Esophagus muscularis mucosa (tissue), 4 donors: ENCODE data around the gene ZNF490. TPM values are rescaled to one million over a fixed set of nuclear protein-coding genes. Genes with fewer than 3 reads are reported as not detected.
"Not testable (repeated sequence)": the region's sequence is repeated elsewhere in the genome, so short reads cannot be mapped to it uniquely, and the experiment has no call there.

Experiments
- DNase-seq: peaks from one replicate; pipeline ENCODE4 v3.0.0-alpha.2; 2017; ENCODE audit errors: extremely low spot score
- H3K27ac ChIP-seq, 4 donors: fragments of 200-600 bp; sonication (generic); replicated peaks in 1 of 4; 1 replicate in 3 of 4; 2 replicates in 1 of 4; pipeline ENCODE4 v1.5.1; 2016 to 2019; ENCODE audit warnings: mild to moderate bottlenecking in 1 of 4
- H3K27me3 ChIP-seq, 4 donors: fragments of 200-600 bp; sonication (generic); one replicate each; pipeline versions ENCODE4 v1.5.1 to v1.6.0; 2016 to 2019
- H3K36me3 ChIP-seq, 4 donors: fragments of 200-600 bp; sonication (generic); one replicate each; pipeline ENCODE4 v1.5.1; 2016 to 2019
- H3K4me1 ChIP-seq, 4 donors: fragments of 200-600 bp; sonication (generic); one replicate each; pipeline ENCODE4 v1.5.1; 2016 to 2019
- H3K4me3 ChIP-seq, 4 donors: fragments of 200-600 bp; sonication (generic); 1 replicate in 2 of 4; 2 replicates in 2 of 4; pipeline ENCODE4 v1.5.1; 2016 to 2019; ENCODE audit warnings: mild to moderate bottlenecking in 4 of 4, moderate library complexity in 1 of 4
- H3K9me3 ChIP-seq, 4 donors: fragments of 200-600 bp; sonication (generic); 1 replicate in 3 of 4; 2 replicates in 1 of 4; pipeline ENCODE4 v1.5.1; 2016 to 2019
- EP300 ChIP-seq: sonication (generic); formaldehyde crosslinking; IDR thresholded peaks from one replicate; pipeline ENCODE4 v1.6.1; 2017; ENCODE audit warnings: antibody characterized with exemption
- POLR2A ChIP-seq: fragments of 450-650 bp; IDR thresholded peaks from one replicate; pipeline ENCODE4 v1.6.1; 2017; ENCODE audit warnings: antibody characterized with exemption, moderate library complexity, mild to moderate bottlenecking, low read depth
- POLR2AphosphoS5 ChIP-seq, 2 donors: sonication (generic); formaldehyde crosslinking; IDR thresholded peaks; one replicate each; pipeline ENCODE4 v1.6.1; 2017; ENCODE audit warnings: antibody characterized with exemption in 2 of 2
- WGBS: methylation state at CpG from one replicate; pipeline ENCODE4 v1.1.5; 2018; 5-methylcytosine and 5-hydroxymethylcytosine counted together
- intact Hi-C: fragments of 100-400 bp; cut with DNase I; formaldehyde crosslinking; loops from one replicate; pipeline ENCODE4 v1.15.1; 2023
- total RNA-seq, 4 donors: library from RNA; depleted of rRNA; stranded (reverse); fragments of >200 nt; gene quantifications; one replicate each; pipeline versions ENCODE4 v1.1.0 to v1.2.1, GENCODE V29; 2016
- TF ChIP-seq, protein P1 (sequence below), 3 experiments: fragments of 200-600 bp in 2 of 3; fragments of 450-650 bp in 1 of 3; sonication (generic) in 2 of 3; IDR thresholded peaks; one replicate each; pipeline ENCODE4 v1.5.1; 2017 to 2019; ENCODE audit warnings: antibody characterized with exemption in 3 of 3, mild to moderate bottlenecking in 2 of 3, moderate library complexity in 1 of 3

The ZNF490 gene
- total RNA-seq, 4 donors from 2014 or later, result 3.3 to 6.7 (median 5.3) TPM

DNA sequence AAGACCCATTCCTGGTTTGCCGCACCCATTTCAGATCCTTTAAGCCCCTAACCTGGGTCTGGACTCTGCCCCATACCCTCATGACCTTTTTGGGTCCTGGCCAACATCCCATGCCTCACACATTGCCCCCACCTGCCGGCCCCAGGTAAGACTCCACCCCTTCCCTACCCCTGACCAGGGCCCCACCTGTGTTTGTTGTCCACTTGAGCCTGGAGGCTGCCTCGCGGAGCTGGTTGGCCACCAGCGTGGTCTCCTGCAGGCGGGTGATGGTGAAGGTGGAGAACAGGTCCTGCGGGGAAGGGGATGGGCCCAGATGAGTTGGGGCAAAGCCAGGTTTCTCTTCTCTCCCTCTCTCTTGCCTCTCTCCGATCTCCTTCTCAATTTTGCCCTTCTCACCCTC, 36.4 kb upstream of the ZNF490 start:
- no peaks in the 10 kb centered on the region for H3K9me3 ChIP-seq
- H3K36me3 ChIP-seq, result peaks cover 0 to 12% (median 0%) of the 10 kb centered on the region in 4 donors
- TF ChIP-seq POLR2A (no peak), POLR2AphosphoS5 (IDR thresholded peaks at IDR 0.05) (no peak), EP300 (no peak)
- TF ChIP-seq, protein P1, sequence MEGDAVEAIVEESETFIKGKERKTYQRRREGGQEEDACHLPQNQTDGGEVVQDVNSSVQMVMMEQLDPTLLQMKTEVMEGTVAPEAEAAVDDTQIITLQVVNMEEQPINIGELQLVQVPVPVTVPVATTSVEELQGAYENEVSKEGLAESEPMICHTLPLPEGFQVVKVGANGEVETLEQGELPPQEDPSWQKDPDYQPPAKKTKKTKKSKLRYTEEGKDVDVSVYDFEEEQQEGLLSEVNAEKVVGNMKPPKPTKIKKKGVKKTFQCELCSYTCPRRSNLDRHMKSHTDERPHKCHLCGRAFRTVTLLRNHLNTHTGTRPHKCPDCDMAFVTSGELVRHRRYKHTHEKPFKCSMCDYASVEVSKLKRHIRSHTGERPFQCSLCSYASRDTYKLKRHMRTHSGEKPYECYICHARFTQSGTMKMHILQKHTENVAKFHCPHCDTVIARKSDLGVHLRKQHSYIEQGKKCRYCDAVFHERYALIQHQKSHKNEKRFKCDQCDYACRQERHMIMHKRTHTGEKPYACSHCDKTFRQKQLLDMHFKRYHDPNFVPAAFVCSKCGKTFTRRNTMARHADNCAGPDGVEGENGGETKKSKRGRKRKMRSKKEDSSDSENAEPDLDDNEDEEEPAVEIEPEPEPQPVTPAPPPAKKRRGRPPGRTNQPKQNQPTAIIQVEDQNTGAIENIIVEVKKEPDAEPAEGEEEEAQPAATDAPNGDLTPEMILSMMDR (IDR thresholded peaks at IDR 0.05), result no peak
- intact Hi-C loops, result no loop called here
- H3K27ac ChIP-seq, result peak overlapping the region in 3 of 4 donors; percentile 1 to 33 (median 27)
- no peak for DNase-seq
- H3K4me3 ChIP-seq, result peak overlapping the region in 3 of 4 donors; percentile 46 to 62 (median 51)
- 77% methylated on average over 8 of the region's 8 CpGs for WGBS
- H3K27me3 ChIP-seq, result no peaks in the 10 kb centered on the region
- H3K4me1 ChIP-seq, result peaks cover 11 to 22% (median 15%) of the 10 kb centered on the region in 4 donors

DNA sequence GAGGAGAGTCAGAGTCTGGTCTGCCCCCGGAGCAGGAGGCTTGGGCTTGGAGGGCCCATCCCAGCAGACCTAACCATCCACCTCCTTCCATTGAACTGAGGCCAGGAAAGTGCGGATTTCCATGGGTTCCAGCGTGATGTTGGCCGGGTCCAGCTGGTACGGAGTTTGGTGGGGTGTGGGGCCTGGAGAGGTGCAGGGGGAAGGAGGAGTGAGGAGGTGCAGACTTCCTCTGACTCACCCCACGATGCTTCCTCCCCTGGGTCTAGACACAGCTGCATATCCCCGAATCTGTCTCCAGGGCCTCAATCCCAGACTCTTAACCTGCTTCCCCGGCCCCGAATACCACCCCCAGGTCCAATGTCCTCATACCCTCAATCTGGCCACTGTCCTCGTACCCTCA, 35.9 kb upstream of the ZNF490 start:
- H3K36me3 ChIP-seq, result peaks cover 0 to 7% (median 0%) of the 10 kb centered on the region in 4 donors
- H3K27me3 ChIP-seq, result no peaks in the 10 kb centered on the region
- no peak overlapping the region for H3K27ac ChIP-seq
- peaks cover 11 to 22% (median 15%) of the 10 kb centered on the region in 4 donors for H3K4me1 ChIP-seq
- DNase-seq, result no peak
- 86% methylated on average over 10 of the region's 10 CpGs for WGBS
- intact Hi-C loops, result no loop called here
- H3K9me3 ChIP-seq, result no peaks in the 10 kb centered on the region
- H3K4me3 ChIP-seq, result no peak overlapping the region
- TF ChIP-seq, protein P1 (IDR thresholded peaks at IDR 0.05), result no peak
- TF ChIP-seq POLR2AphosphoS5 (IDR thresholded peaks at IDR 0.05) (no peak), POLR2A (no peak), EP300 (no peak)

DNA sequence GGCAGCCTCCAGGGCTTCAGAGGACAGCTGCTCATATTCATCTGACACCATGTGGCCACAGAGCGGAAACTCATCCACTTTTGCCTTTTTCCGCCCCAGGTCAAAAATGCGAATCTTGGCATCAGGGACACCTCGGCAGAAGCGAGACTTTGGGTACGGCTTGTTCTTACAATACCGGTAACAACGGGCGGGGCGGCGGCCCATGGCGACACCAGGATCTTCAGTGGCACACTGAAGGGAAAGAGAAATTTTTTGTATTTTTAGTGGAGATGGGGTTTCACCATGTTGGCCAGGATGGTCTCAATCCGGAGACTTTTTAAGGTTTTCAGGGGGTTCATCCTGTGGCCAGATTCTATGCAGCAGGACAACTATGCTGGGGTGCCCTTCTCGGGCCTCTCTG, 33.1 kb upstream of the ZNF490 start:
- H3K36me3 ChIP-seq, H3K9me3 ChIP-seq, H3K27ac ChIP-seq, intact Hi-C loops, H3K27me3 ChIP-seq, DNase-seq, H3K4me3 ChIP-seq: not testable (repeated sequence)
- WGBS, result 93% methylated on average over 14 of the region's 14 CpGs
- H3K4me1 ChIP-seq, result peaks cover 20 to 31% (median 28%) of the 10 kb centered on the region in 4 donors

DNA sequence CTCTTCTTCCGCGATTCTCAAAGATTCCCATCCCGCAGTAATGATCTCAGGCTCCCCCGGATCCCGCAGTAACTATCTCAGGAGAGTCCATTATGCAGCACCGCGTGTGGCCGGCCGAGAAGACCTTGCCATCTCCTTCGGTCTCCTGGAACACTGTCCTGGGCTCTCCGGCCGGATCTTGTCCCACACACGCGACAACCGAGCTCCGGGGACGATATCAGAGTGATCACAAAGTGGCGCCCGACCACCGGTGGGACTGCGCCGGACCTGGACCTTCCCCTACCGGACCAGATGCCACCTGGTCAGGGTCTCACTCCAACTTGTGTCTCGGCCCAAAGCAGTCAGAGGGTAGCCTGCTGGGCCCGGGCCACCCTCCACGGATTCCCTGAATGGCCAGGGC, 31.9 kb upstream of the ZNF490 start:
- intact Hi-C loops, result no loop called here
- H3K27me3 ChIP-seq, result no peaks in the 10 kb centered on the region
- no peak overlapping the region for H3K4me3 ChIP-seq
- H3K27ac ChIP-seq, result no peak overlapping the region
- H3K36me3 ChIP-seq, result no peaks in the 10 kb centered on the region
- DNase-seq, result no peak
- TF ChIP-seq POLR2A (no peak), EP300 (no peak), POLR2AphosphoS5 (IDR thresholded peaks at IDR 0.05) (no peak)
- TF ChIP-seq, protein P1 (IDR thresholded peaks at IDR 0.05), result no peak
- peaks cover 9 to 19% (median 16%) of the 10 kb centered on the region in 4 donors for H3K4me1 ChIP-seq
- 95% methylated on average over 20 of the region's 26 CpGs for WGBS
- H3K9me3 ChIP-seq, result no peaks in the 10 kb centered on the region

DNA sequence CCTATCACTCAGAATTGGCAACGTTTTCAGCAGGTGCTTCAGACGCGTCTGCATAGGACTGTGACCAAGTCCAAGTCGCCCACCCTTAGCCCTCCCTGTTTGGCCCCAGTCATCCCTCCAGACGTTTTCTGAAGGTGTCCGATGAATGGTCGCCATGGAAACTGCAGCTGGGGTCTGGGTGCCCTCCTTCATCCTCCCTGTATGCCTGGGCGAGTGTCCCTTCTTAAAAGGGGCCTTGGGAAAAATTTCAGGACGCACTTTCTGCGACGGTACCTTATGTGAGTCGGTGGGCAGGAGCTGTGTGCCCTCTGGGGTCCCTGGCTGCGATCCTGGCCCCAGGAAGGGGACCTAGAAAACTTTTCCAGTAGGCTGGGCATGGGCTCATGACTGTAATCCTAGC, 30.8 kb upstream of the ZNF490 start:
- H3K4me1 ChIP-seq, result peaks cover 9 to 14% (median 12%) of the 10 kb centered on the region in 4 donors
- intact Hi-C loops, result no loop called here
- no peaks in the 10 kb centered on the region for H3K27me3 ChIP-seq
- H3K9me3 ChIP-seq, result no peaks in the 10 kb centered on the region
- 74% methylated on average over 13 of the region's 13 CpGs for WGBS
- DNase-seq, result no peak
- H3K36me3 ChIP-seq, result no peaks in the 10 kb centered on the region
- no peak for TF ChIP-seq EP300
- no peak for TF ChIP-seq POLR2A
- TF ChIP-seq, protein P1 (IDR thresholded peaks at IDR 0.05), result no peak
- no peak for TF ChIP-seq POLR2AphosphoS5 (IDR thresholded peaks at IDR 0.05)
- H3K27ac ChIP-seq, result no peak overlapping the region
- no peak overlapping the region for H3K4me3 ChIP-seq
